HG02798 (cell line): ENCODE data around the gene DRAP1.

Experiments used
- ATAC-seq: cut with Tn5 transposase; IDR thresholded peaks from one replicate; pipeline ENCODE4 v1.9.1; 2021; ENCODE audit warnings: mild to moderate bottlenecking; ENCODE audit not compliant: unreplicated experiment, poor library complexity

Gene DRAP1, protein sequence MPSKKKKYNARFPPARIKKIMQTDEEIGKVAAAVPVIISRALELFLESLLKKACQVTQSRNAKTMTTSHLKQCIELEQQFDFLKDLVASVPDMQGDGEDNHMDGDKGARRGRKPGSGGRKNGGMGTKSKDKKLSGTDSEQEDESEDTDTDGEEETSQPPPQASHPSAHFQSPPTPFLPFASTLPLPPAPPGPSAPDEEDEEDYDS

DNA sequence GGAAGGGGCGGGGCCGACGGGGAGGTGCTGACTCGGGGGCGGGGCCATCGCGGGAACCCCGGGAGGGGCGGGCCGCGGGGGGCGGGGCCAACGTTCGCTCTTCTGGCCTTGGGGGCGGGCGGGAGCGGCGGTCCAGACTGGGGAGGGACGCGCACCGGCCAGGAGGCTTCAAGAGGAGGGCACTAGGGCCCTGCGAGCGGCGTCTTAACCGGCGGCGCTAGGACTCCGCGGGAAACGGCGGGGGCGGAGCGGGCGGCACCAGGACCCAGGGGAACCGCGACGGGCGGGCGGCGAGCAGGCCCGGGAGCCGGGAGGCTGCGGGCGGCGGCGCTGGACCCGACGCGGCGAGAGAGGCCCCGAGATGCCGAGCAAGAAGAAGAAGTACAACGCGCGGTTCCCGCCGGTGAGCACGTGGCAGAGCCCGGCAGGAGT lies at the start of gene DRAP1:
Gene DRAP1, plus strand, starts transcription at position 286 of the 432 bp plus-strand sequence. Its CDS starts 76 bp downstream, at position 362.
- ATAC-seq, result peak; percentile 87

DNA sequence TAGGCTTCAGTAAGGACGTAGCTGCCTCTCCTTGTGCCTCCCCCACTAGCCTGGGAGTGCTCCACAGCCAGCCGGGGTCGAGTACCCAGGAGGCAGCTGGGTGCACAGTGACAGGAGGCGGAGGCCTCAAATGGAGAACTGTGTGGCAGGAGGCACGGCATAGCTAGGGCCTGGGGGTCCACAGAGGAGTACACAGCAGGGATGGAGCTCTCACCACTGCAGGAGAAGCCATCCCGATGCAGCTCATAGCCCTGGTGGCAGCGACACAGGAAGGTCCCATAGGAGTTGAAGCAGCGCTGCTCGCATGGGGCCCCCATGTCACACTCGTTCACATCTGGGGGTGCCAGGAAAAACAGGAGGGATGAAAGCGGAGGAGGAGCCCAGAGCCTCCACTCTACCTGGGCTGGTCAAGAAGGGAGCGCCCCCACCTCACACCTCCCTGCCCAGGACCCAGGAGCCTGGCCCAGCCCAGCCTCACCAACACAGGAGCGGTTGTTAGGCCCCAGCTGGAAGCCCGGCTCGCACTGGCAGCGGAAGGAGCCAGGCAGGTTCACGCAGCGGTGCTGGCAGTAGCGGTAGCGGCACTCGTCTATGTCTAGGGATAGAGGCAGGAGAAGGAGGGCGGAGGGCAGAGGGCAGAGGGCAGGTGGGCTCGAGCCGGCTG lies 49.5 kb upstream of the DRAP1 start:
- no peak for ATAC-seq

DNA sequence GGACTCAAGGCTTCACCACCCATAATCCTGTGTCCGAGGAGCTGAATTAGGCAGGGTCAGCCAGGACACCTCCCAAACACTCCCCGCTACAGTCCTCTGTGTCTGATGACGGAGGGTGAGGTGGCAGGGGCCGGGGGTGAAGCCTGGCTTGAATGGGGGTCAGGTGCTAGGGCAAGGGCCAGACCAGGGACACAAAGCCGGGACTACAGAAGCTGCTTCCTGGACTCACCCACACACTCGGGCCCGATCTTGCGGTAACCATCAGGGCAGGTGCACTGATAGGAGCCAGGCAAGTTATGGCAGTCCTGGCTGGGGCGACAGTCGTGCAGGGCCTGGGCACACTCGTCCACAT lies 48.9 kb upstream of the DRAP1 start:
- no peak for ATAC-seq

DNA sequence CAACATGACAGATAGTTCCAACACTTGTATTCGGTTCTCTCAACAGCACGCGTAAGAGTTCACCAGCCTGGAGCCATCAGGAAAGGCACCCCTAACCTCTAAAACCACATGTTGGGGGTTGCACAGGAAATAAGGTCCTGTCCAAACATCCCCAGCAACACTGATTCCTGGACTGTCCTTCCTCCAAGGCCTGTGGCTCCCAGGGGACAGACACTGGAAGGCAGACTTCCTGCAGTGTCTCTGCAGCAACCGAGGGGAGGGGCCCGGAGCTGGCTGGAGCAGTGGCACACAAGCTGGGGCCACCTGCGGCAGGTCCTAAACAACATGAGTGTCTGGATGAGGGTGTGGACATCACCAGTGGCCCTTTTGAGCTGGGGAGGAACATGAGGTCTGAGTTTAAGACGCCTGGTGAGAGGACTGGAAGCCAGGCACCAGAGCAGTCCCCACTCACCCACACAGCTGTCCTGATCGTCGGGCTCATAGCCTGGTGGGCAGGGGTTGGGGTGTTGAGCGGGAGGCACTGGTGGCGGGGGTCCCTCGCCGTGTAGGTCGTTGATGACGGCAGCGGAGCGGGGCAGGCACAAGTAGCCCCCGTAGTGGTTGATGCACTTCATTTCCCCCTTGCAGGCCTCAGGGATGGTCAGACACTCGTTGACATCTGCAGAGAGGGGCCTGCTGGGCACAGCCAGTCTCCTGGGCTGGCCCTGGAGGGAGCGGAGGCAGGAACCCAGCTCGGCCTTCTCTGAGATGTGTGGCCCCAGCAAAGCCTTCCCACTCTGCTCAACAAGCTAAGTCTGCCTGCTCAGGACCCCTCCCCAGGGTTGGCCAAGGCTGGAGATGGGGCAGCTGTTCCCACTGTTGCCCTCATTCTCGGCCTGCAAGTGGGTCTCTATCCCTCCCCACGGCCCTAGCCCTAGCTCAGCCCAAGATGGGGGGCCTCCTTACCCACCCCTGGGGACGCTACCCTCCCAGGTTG lies 48.2 kb upstream of the DRAP1 start:
- no peak for ATAC-seq

DNA sequence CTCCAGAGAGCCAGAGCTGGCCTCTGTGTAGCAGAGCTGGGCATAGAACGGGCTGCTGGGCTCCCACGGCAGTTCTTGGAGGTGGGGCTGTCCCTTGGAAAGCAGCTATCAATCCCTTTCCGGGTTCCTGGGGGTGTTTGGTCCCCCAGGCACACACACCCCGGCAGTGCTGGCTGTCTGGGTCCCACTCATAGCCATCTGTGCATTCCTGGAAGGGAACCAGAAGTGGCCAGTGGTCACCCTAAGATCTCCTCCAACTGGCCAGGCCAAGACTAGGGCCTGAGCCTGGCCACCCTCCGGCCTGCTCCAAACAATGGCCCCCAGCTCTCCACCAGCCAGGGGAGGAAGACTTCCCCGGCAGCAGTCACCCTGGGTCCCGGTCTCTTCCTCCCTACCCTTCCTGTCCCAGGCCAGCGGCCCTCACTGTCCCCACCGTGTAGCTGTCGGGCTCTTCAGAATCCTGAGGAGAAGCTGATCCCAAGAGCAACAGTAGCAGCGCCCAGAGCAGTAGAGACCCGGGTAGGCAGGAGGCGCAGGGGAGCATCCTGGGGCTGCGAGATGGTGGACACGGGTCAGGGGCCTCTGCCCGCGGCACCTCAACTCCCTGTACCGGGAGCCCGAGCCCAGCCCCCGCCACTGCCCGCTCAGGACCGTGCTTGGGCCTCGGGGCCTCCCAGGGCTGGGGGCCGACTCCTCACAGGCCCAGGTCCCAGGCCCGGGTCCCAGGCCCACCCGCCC lies 47.2 kb upstream of the DRAP1 start:
- no peak for ATAC-seq

DNA sequence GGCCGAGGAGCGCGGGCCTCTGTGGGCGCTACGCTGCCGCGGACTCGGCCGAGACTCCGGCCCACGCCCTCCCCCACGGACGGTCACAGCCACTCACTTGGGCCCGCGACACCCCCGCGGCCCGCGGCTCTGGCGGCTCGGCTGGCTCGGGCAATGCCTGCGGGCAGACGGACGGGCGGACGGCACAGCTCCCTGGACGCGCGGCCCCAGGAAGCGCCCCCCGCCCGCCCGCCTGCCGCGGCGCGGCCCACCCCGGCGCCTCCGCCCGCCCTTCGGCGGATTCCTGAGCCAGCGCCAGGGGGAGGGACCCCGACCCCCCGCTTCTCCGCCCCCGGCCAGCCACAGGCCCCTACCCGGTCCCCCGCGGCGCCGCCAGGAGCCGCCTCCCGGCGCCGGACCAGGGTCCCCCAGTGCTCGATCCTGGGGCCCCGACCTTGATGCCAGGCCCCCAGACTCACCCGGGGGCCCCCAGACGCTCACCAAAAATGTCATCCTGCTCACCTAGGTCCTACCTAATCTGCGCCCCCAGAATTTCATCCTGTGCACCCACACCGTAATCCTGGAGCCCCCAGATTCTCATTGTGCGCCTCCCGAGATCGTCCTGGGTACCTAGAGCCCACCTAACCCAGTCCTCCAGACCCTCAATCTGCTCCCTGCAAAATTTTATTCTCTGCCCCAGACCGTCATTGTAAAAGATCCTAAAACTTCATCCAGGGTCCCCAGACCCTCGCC lies 46.5 kb upstream of the DRAP1 start, which contains the start of gene EFEMP2:
Gene EFEMP2, minus strand, starts transcription at position 215 of the 732 bp plus-strand sequence. CDS start 446 bp downstream, outside the sequence.
- ATAC-seq, result no peak

DNA sequence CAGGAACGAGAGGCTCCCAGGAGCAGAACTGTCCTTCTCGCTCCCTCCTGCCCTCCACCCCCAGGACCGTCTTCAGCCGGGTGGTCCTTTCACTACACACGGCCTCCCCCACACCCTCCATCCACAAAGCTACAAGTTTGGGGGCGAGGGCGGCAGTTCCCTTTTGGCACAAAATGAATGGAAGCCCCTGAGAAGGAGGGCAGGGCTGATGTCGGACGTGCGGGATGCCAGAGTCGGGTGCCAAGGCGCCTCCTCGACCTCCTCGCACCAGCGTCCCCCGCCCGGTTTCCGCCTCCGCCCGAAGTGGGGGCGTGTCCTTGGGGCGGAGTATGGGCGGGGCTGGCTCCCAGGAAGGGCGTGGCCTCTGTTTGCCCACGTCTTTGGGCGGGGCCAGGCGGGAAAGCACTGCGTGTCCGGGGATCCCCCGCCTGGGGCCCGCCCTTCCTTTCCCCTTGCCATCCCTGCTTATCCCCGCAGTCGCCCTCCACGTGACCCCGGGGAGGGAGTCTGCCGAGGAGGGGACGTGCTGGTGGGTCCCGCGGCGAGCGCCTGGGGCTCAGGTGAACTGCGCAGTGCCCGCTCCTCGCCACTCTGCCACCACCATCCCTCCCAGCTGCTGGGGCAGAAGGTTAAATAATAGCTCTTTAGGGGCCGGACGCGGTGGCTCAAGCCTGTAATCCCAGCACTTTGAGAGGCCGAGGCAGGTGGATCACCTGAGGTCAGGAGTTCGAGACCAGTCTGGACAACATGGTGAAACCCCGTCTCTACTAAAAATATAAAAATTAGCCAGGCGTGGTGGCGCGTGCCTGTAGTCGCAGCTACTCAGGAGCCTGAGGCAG lies 45.7 kb upstream of the DRAP1 start:
- peak; percentile 90 for ATAC-seq

DNA sequence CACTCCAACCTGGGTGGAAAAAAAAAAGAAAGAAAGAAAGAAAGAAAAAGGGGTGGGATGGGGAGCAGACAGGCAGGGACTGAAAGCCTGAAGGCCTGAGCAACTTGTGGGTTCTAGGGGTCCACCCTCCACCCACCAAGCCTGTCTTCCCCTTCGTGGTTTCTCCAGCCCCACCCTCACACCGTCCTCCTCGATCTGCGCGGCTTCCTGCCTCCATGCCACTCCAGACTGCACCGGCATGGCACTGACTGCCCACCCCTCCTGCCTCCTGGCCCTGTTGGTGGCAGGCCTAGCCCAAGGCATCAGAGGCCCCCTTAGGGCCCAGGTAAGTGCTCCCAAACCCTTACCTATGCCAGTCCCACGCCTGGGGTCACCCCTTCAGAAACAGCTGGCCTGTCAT lies 39.6 kb upstream of the DRAP1 start, which contains the start of gene CTSW:
Gene CTSW, plus strand, starts transcription at position 221 of the 400 bp plus-strand sequence. Its CDS starts 18 bp downstream, at position 239.
- ATAC-seq, result no peak

DNA sequence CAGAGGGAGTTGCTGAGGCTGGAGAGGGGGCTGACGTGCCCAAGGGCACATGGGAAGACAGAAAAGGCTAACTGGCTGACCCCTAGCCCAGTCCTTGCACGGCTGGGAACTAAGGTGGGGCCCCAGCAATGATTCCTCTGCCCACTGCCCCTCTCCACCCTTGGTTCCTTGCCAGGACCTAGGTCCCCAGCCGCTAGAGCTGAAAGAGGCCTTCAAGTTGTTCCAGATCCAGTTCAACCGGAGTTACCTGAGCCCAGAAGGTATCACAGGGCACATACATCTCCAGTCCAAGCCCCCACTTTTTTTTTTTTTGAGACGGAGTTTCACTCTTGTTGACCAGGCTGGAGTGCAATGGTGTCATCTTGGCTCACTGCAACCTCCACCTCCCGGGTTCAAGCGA lies 39.2 kb upstream of the DRAP1 start:
- no peak for ATAC-seq

DNA sequence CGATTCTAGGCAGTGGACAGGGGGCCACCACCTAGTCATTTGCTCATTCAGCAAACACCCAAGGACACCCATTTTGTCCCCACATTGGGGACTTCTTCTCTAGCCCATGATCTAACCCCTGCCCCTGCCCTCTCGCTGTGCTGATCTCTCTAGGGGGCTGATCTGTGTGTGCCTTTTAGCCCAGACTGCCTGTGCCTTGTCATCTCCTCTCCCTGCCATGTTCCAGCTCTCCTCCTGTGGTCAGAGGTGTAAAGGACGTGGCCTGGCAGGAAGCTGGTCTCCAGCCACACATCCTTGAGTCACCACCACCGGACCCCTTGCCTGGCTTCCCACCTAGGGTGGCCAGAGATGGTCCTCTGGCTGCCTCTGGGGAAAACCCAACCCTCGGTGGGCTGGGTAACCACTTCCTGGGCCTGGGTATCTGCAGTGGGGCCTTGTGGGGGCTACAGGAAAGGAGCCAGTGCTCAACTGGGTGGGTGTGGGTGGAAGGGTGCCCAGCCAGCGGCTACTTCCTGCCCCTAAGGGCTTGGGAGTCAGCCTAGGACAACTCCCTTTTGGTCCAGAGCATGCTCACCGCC lies 38.3 kb upstream of the DRAP1 start:
- ATAC-seq, result no peak

DNA sequence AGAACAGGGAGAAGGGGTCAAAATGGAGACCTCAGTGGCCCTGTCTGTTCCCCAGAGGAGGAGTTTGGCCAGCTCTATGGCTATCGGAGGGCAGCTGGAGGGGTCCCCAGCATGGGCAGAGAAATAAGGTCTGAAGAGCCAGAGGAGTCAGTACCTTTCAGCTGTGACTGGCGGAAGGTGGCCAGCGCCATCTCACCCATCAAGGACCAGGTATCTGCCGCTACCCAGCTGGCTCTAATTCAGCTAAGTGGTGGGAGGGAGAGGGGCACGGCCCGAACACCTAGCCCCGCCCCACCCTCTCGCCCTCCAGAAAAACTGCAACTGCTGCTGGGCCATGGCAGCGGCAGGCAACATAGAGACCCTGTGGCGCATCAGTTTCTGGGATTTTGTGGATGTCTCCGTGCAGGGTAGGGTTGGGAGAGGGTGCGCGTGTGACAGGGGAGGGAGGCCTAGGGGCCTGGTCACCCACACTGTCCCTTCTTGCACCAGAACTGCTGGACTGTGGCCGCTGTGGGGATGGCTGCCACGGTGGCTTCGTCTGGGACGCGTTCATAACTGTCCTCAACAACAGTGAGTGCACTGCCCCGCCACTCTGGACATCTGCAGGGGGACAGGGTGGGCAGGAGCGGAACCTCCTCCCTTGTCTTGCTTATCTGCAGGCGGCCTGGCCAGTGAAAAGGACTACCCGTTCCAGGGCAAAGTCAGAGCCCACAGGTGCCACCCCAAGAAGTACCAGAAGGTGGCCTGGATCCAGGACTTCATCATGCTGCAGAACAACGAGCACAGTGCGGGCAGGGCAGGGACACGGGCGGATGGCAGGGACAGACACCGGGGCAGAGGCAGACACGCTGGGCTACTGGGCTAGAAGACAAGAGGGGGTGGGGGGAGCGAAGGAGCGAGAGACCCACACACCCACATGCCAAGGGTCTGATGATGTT lies 36.8 kb upstream of the DRAP1 start:
- no peak for ATAC-seq

DNA sequence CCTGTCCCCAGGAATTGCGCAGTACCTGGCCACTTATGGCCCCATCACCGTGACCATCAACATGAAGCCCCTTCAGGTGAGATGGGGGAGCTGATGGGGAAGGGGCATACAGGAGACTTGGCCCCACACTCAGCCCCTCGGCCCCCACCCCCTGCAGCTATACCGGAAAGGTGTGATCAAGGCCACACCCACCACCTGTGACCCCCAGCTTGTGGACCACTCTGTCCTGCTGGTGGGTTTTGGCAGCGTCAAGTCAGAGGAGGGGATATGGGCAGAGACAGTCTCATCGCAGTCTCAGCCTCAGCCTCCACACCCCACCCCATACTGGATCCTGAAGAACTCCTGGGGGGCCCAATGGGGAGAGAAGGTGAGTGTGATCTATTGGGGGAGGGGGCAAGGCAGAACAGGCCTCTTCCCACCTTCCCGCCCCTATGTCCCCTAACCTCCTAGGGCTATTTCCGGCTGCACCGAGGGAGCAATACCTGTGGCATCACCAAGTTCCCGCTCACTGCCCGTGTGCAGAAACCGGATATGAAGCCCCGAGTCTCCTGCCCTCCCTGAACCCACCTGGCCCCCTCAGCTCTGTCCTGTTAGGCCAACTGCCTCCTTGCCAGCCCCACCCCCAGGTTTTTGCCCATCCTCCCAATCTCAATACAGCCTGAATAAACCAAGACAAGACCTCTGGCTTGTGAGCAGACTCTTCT lies 36.0 kb upstream of the DRAP1 start:
- no peak for ATAC-seq

DNA sequence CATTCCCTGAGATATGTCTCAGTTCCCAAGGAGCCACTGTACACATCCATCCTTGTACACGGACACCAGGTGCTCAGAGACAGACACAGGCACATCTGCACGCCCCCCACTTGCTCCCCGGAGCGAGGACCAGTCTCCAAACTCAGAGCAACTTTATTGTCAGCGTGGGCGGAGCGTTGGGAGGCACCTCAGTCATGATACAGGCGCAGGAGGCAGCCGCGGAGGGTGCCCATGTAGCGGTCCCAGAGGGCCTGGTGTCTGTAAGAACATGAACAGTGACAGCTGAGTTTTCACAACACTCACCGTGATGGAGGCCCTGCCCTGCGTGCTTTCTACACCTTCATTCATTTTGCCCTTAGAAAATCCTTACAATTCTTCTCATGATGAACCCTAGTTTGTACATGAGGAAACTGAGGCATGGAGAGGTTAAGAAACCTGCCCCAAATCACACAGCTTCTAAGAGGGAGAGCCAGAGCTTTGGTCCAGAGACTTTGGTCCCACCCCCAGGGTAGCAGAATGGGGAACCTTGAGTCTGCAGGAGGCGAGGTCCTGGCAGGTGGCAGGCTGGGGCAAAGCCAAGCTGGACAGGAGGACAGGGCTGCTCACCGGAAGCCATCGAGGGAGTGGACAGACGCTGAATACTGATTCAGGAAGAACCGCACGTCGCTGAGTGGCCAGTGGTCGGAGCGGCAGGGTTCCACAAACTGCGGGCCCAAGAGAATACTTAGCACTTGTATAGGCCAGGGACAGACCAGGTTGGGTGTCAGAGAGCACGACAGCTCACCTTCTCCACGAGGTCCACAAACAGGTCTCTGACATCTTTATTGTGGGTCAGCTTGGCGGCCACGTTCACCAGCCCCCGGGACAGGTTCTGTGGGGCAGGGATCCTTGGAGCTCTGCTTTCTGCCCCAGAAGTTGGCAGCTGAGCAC lies 35.2 kb upstream of the DRAP1 start:
- no peak for ATAC-seq

DNA sequence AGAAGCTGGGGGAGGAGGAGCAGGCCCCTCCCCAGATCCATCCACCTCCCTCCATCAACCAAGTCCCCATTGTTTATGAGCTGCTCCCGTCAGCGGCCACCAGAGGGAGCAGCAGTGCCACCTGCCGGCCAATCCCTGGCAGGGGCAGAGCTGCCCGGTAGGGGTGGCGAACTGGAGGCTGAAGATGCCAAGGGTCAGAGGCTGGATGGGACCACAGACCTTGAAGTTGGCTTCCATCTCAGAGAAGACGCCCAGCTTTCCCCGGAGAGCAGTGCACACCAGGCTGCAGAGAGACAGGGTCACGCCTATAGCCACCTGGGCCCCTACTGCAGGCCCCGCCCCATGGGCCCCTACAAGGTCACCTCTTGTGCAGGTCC lies 34.5 kb upstream of the DRAP1 start:
- ATAC-seq, result no peak

DNA sequence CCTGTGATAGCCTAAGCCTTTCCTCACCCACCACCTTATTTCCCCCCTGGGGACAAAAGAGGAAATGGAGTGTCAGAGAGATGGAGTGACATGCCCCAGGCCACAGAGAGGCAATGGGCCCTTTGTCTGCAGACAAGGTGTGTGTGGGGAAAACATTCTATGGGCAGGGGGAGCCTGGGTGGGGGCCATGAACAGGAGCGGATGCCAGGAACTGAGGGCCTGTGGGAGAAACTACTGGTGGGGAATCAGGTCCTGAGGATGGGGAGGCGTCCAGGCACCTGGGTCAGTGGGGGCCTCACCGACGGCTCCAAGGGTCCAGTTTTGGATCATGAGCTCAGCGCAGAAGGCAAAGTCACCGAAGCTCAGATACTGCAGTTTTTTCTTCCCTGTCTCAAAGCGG lies 34.0 kb upstream of the DRAP1 start:
- ATAC-seq, result no peak
